D721Med (cell line): ENCODE data around the gene MTURN.

Source experiments
- DNase-seq: peaks from one replicate; pipeline ENCODE4 v3.0.0; 2011; ENCODE audit warnings: low spot score; ENCODE audit not compliant: insufficient read length
- FAIRE-seq: peaks from 2 replicates; lab custom pipeline; 2011; peaks lifted over from hg19 to GRCh38; lab: Jason Lieb, UNC
- TF ChIP-seq, protein P1 (sequence below): IDR thresholded peaks from 2 replicates; pipeline ENCODE4 v1.5.1; 2012; ENCODE audit warnings: mild to moderate bottlenecking, control low read depth; ENCODE audit not compliant: insufficient read depth; ENCODE audit errors: missing control alignments

The MTURN gene

DNA sequence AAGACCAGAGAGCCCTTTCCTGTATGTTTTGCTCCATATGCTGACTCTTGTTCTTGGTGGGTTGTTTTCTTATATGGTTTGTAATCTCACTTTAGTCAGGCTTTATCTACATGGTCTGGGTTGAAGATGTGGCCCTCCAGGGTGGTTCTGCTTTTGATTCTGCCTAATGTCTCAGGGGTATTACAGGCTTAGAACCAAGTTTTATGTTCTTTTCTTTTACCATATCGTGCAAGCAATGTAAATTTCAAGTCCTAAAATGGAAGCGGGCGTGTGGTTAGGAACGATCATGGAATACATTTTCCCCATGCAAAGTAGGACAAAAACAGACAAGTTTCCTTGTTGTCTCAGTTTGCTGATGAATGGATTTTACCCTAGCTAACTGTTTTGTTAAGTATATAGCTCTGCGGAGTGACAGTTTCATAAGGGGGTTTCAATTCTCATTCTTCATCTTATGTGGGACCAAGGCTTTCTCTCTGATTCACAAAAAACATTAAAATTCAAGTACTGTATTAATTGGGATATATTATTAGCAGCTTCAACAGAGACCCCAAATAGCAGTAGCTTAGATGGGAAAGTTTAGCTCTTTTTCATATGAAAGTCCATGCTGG, 58.7 kb downstream of the MTURN start:
- DNase-seq (no peak), FAIRE-seq (no peak)
- TF ChIP-seq, protein P1, sequence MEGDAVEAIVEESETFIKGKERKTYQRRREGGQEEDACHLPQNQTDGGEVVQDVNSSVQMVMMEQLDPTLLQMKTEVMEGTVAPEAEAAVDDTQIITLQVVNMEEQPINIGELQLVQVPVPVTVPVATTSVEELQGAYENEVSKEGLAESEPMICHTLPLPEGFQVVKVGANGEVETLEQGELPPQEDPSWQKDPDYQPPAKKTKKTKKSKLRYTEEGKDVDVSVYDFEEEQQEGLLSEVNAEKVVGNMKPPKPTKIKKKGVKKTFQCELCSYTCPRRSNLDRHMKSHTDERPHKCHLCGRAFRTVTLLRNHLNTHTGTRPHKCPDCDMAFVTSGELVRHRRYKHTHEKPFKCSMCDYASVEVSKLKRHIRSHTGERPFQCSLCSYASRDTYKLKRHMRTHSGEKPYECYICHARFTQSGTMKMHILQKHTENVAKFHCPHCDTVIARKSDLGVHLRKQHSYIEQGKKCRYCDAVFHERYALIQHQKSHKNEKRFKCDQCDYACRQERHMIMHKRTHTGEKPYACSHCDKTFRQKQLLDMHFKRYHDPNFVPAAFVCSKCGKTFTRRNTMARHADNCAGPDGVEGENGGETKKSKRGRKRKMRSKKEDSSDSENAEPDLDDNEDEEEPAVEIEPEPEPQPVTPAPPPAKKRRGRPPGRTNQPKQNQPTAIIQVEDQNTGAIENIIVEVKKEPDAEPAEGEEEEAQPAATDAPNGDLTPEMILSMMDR, result no peak

DNA sequence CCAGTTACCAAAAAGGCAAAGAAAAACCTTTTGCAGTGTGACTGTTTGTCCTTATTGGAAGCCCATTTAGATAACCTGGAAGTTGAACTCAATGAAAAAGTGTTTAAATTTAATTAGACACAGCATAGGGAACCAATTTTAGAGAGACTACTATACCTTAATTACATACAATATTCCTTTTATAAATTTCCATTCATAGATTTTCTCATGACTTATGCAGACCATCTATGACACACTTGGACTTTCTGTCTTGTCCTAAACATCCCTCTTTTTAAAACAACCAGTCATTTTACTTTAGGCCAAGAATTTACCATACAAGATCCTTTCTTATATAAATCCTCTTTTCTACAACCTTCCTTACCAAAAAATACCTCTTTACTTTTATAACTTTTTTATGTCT, 61.6 kb downstream of the MTURN start:
- DNase-seq (no peak), FAIRE-seq (no peak)
- TF ChIP-seq, protein P1, result no peak

DNA sequence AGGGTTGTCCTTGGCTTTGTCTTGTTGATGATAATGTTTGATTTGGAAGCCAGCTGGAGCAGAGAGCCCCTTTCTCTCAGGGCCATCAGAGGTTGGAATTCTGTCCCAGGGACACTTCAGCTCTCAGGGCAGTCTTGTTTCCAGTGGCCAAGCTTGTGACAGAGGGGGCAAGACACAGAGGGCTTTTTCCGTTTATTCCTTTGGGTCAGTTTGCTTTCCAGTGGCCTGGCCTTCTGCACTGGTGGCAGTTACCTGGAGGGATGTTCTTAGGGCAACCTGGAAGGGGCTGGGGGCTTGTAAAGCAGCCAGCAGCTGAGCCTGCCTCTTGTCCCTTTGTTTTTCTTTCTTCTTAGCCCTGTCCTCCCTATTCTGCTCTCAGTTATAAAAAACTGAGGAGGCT, 62.7 kb downstream of the MTURN start:
- TF ChIP-seq, protein P1, result no peak
- FAIRE-seq, result no peak
- DNase-seq, result no peak

DNA sequence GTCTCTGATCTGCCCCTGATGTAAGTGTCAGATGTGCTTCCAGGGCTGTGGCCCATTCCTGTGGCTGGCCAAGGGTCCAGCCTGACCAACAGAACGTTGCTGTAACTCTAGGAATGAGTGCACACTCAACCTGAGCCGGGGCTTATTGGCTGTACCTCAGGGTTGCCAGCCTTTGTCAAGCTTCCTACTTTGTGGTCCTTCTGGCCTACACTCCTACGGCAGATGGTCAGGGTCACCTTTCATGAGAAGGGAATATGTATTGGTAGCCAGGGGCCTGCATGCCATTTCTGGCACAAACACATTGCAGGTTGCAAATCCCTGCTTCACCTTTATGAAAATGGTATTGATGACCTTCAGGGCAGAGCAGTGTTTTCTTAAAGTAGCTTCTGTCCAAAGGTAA, 64.5 kb downstream of the MTURN start:
- no peak for DNase-seq
- TF ChIP-seq, protein P1, result no peak
- FAIRE-seq, result no peak

DNA sequence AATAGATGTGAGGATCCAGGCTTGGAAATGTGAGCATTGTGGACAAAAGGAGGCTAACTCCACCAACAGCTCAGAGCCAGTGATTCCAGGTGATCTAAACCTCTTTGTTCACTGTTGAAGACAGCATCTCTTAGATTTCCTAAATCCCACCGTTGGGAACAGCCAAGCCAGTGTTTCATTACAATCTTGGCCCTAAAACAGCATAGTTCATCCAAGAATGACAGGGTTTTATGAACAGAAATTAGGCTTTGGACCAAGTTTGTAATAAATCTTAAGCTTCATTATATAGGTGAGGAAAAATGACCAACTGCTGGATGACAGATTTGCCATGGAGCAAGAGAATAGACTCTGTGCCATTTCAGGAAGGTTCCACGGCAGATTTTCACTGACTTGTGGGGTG, 65.8 kb downstream of the MTURN start:
- no peak for DNase-seq
- TF ChIP-seq, protein P1, result no peak
- FAIRE-seq, result no peak

DNA sequence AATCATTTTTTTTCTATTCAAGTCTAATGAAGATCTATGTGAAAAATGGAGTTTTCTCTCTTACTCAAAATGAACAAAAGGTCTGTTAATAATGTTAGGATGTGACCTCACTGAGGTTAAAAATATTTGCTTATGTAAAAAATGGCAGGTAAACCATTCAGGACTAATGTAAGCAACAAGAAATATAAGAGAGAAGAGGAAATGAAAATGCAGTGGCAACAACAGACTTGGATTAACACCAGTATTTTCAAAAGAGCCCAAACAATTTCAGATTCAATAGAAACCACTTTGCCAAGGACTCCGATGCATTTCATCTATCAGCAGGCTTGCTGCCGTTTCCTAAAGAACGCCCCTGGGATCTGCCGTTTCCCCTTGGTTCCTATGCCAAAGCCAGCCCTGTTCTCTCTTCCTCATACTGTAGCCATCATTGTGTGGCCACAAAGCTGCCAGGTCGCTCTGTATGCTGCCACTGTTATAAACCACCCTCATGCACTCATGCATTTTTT, 66.4 kb downstream of the MTURN start:
- TF ChIP-seq, protein P1, result no peak
- FAIRE-seq, result no peak
- DNase-seq, result no peak

DNA sequence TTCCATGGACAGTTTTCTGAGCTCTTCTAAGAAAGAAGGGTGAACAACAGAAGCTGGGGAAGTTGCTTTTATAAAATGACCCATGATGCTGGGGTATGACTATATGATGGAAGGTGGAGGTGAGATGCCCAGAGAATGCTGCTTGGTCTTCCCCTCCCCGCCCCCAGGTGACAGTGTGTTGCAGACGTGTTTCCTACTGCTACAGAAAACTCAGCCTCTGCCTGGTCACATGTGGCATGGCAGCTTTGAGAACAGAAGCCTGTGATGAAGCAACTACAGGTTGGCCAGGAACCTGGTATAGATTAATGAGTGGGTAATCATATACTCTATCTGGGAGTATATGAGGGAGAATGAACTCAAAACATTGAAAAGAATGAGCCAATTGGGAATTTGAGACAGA, 67.1 kb downstream of the MTURN start:
- TF ChIP-seq, protein P1, result no peak

More for the DNA sequence above, 67.1 kb downstream of the MTURN start:
- DNase-seq (no peak), FAIRE-seq (no peak)
